OCI-LY1 (cell line): ENCODE results near the gene PGRMC2.

ENCODE experiments used
- H2AFZ ChIP-seq: fragments of 200-600 bp; sonication (generic), shearing (Covaris generic); 2 replicates; pipeline ENCODE4 v1.6.0; 2014; ENCODE audit warnings: antibody characterized with exemption, mild to moderate bottlenecking, low read length
- H3F3A ChIP-seq: fragments of 200-600 bp; sonication (generic), shearing (Covaris generic); 2 replicates; pipeline ENCODE4 v1.6.0; 2014; ENCODE audit warnings: mild to moderate bottlenecking, antibody characterized with exemption, low read length, moderate library complexity; ENCODE audit not compliant: insufficient read depth
- H3K27ac ChIP-seq: fragments of 200-600 bp; sonication (generic); 2 replicates; pipeline ENCODE4 v1.5.1; 2014; ENCODE audit warnings: low read length, mixed run types, mild to moderate bottlenecking, low read depth; ENCODE audit not compliant: poor library complexity, severe bottlenecking
- H3K27me3 ChIP-seq: fragments of 200-600 bp; sonication (generic); 2 replicates; pipeline ENCODE4 v1.6.0; 2014; ENCODE audit warnings: antibody characterized with exemption, mild to moderate bottlenecking, low read length, moderate library complexity; ENCODE audit not compliant: insufficient read depth
- H3K36me3 ChIP-seq: fragments of 200-600 bp; sonication (generic); 2 replicates; pipeline ENCODE4 v1.6.1; 2014; ENCODE audit warnings: mild to moderate bottlenecking, antibody characterized with exemption, low read length, moderate library complexity, mixed read lengths; ENCODE audit not compliant: insufficient read depth
- H3K4me1 ChIP-seq: fragments of 200-600 bp; sonication (generic); 2 replicates; pipeline ENCODE4 v1.5.1; 2014; ENCODE audit warnings: mild to moderate bottlenecking, low read length, moderate library complexity; ENCODE audit not compliant: insufficient read depth, severe bottlenecking
- H3K4me2 ChIP-seq: fragments of 200-600 bp; sonication (generic), shearing (Covaris generic); 2 replicates; pipeline ENCODE4 v1.6.1; 2014; ENCODE audit warnings: low read length
- H3K4me3 ChIP-seq: fragments of 200-600 bp; sonication (generic); 2 replicates; pipeline ENCODE4 v1.5.1; 2014; ENCODE audit warnings: low read length, low read depth, mild to moderate bottlenecking, mixed read lengths; ENCODE audit not compliant: poor library complexity, severe bottlenecking
- H3K79me2 ChIP-seq: fragments of 200-600 bp; shearing (Covaris generic); 2 replicates; pipeline ENCODE4 v1.6.1; 2016; ENCODE audit warnings: mixed run types, low read length, mixed read lengths; ENCODE audit not compliant: insufficient read depth
- H3K9ac ChIP-seq: fragments of 200-600 bp; sonication (generic), shearing (Covaris generic); 2 replicates; pipeline ENCODE4 v1.6.1; 2014; ENCODE audit warnings: mild to moderate bottlenecking, low read length, mixed read lengths
- H3K9me2 ChIP-seq: fragments of 200-600 bp; sonication (generic), shearing (Covaris generic); 2 replicates; pipeline ENCODE4 v1.6.1; 2014; ENCODE audit warnings: low read depth, mild to moderate bottlenecking, low read length, mixed read lengths
- H3K9me3 ChIP-seq: fragments of 200-600 bp; shearing (Covaris generic); 2 replicates; pipeline ENCODE4 v1.6.1; 2014; ENCODE audit warnings: low read length, mixed read lengths
- H4K20me1 ChIP-seq: fragments of 200-600 bp; sonication (generic), shearing (Covaris generic); 2 replicates; pipeline ENCODE4 v1.6.0; 2016; ENCODE audit warnings: mild to moderate bottlenecking, low read length; ENCODE audit not compliant: insufficient read depth
- EZH2 ChIP-seq: fragments of 200-600 bp; sonication (generic), shearing (Covaris generic); IDR thresholded peaks from 2 replicates; pipeline ENCODE4 v1.8.0; 2017; ENCODE audit warnings: borderline replicate concordance, mixed run types, mild to moderate bottlenecking, antibody characterized with exemption, low read length, moderate library complexity, mixed read lengths
- TF ChIP-seq, protein P1 (sequence below): fragments of 200-600 bp; sonication (generic), shearing (Covaris generic); IDR thresholded peaks from 2 replicates; pipeline ENCODE4 v1.5.1; 2017; ENCODE audit warnings: mild to moderate bottlenecking, antibody characterized with exemption, low read length, moderate library complexity, mixed read lengths

The PGRMC2 gene

DNA sequence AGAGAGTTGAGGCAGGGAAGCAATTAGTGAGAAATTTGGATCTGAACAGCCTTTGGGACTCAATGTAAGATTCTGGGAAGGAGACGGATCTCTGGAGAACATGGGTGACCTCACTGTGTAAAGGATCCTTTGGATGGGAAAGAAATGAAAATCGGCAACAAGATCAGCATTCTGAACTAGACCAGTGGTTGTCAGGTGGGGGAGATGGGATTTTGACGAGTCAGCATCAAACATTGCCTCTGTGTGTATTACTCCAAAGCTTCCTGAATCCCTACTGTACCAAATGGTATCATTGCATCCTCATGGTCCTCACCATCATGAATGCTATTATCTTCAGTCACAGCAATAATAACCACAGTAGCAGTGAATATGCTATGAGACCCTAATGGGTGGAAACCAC is 52.8 kb downstream of the PGRMC2 start:
- Histone ChIP-seq H3K27me3 (no peaks in the 10 kb centered on the region), H3K4me1 (no peaks in the 10 kb centered on the region), H3K79me2 (no peaks in the 10 kb centered on the region), H3F3A (no peaks in the 10 kb centered on the region), H3K9me2 (no peaks in the 10 kb centered on the region), H4K20me1 (no peaks in the 10 kb centered on the region), H2AFZ (no peak overlapping the region), H3K36me3 (no peaks in the 10 kb centered on the region), H3K4me2 (no peak overlapping the region), H3K27ac (no peak overlapping the region), H3K9me3 (no peaks in the 10 kb centered on the region), H3K4me3 (no peak overlapping the region), H3K9ac (no peak overlapping the region)
- no peak for TF ChIP-seq EZH2
- TF ChIP-seq, protein P1, sequence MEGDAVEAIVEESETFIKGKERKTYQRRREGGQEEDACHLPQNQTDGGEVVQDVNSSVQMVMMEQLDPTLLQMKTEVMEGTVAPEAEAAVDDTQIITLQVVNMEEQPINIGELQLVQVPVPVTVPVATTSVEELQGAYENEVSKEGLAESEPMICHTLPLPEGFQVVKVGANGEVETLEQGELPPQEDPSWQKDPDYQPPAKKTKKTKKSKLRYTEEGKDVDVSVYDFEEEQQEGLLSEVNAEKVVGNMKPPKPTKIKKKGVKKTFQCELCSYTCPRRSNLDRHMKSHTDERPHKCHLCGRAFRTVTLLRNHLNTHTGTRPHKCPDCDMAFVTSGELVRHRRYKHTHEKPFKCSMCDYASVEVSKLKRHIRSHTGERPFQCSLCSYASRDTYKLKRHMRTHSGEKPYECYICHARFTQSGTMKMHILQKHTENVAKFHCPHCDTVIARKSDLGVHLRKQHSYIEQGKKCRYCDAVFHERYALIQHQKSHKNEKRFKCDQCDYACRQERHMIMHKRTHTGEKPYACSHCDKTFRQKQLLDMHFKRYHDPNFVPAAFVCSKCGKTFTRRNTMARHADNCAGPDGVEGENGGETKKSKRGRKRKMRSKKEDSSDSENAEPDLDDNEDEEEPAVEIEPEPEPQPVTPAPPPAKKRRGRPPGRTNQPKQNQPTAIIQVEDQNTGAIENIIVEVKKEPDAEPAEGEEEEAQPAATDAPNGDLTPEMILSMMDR = no peak

DNA sequence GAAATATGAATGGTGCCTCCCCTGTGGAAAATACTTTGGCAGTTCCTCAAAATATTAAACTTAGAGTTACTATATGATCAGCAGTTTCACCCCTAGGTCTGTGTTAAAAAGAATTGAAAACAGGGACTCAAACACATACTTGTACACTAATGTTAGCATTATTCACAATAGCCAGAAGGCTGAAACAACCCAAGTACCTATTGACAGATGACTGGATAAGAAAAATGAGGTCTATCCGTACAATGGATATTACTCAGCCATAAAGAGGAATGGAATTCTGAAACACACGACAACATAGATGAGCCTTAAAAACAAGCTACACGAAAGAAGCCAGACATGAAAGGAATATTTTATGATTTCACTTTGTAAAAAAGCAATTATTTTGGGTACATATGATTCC is 54.9 kb downstream of the PGRMC2 start:
- H3K36me3 ChIP-seq = no peaks in the 10 kb centered on the region
- no peaks in the 10 kb centered on the region for H3F3A ChIP-seq
- TF ChIP-seq EZH2 = no peak
- TF ChIP-seq, protein P1 = no peak
- no peak overlapping the region for H2AFZ ChIP-seq
- H3K4me1 ChIP-seq = no peaks in the 10 kb centered on the region
- no peak overlapping the region for H3K27ac ChIP-seq
- no peaks in the 10 kb centered on the region for H4K20me1 ChIP-seq
- no peak overlapping the region for H3K4me2 ChIP-seq
- no peaks in the 10 kb centered on the region for H3K27me3 ChIP-seq
- H3K9me3 ChIP-seq = no peaks in the 10 kb centered on the region
- no peak overlapping the region for H3K4me3 ChIP-seq
- no peaks in the 10 kb centered on the region for H3K79me2 ChIP-seq
- no peak overlapping the region for H3K9ac ChIP-seq
- no peaks in the 10 kb centered on the region for H3K9me2 ChIP-seq

DNA sequence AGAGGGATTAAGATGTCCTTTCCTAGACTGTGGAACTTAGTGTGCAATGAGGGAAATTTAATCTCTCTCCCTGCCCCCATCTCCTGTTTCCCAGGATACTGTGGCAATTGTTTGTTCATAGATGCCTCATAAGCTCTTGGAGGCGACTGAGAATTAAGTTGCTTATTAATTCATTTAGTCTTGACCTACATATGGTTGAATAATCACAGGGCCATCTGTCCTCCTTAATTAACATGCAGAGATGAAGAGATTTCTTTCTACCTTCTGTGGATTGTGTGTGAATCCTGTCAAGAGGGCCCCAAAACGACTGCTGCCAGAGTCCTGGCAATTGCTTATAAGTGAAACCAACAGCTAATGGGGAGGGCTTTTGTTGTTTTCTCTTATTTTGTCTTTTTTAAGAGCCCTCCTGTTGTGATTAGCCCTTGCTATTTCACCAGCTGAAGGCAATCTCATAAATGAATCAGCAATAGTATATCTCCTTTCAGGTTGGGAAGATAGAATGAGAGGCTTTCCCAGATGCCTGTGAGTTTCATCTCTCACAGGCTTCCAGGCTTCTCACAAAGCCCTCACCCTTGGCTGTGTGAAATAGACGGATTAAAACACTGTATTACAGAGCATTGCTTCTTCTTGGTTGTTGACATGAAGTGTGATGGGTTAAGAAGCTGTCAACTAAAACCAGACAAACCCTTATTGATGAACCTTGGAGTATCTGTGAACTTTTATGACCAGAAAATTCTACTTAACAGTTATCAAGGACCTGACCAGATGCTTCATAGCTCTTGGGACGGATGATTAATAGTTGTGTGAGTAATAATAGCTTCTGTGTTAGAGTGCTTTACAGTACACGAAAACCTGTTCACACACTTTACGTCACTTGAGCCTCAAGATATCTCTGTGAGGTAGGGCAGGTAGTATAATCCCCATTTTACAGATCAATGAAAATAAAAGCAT is 58.5 kb downstream of the PGRMC2 start:
- Histone ChIP-seq H3K27ac (no peak overlapping the region), H3K4me2 (no peak overlapping the region), H3K9me2 (no peaks in the 10 kb centered on the region), H4K20me1 (no peaks in the 10 kb centered on the region), H3K9me3 (no peaks in the 10 kb centered on the region), H3K4me1 (no peaks in the 10 kb centered on the region), H3K4me3 (no peak overlapping the region), H2AFZ (no peak overlapping the region), H3K27me3 (no peaks in the 10 kb centered on the region), H3K79me2 (no peaks in the 10 kb centered on the region), H3F3A (no peaks in the 10 kb centered on the region), H3K9ac (no peak overlapping the region), H3K36me3 (no peaks in the 10 kb centered on the region)
- TF ChIP-seq EZH2 = no peak
- TF ChIP-seq, protein P1 = no peak
